ENCODE measurements around the gene DCUN1D2.

The DCUN1D2 gene

DNA sequence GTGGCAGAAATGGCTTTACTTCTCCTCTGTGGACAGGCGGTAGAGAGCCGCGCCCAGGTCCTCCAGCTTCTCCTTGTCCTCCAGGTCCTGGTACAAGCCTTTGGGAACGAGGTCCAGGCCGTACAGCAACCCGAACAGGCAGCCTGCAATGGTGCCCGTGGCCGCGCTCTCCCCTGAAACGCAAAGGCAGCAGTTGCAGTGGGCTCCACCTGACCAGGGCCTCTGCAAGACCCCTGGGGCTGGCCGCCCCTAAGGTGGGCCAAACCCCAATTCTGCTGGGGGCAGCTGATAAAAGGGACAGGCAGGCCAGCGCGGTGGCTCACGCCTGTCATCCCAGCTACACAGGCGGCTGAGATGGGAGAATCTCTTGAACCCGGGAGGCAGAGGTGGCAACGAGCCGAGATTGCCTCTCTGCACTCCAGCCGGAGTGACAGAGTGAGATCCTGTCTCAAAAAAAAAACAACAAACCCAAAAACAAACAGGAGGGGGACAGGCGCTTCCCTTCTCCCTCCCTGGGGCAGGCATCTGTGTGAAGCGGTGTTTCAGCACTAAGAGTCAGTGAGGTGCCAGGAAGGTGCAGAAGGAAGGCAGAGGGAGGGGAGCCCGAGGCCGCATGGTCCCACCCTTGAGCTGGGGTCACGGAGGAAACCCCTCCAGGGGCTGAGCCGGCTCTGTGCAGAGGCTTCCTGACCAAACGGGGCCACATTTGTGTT, 67.5 kb downstream of the DCUN1D2 start:
- no peak for DNase-seq (ENCODE audit: low spot score)

DNA sequence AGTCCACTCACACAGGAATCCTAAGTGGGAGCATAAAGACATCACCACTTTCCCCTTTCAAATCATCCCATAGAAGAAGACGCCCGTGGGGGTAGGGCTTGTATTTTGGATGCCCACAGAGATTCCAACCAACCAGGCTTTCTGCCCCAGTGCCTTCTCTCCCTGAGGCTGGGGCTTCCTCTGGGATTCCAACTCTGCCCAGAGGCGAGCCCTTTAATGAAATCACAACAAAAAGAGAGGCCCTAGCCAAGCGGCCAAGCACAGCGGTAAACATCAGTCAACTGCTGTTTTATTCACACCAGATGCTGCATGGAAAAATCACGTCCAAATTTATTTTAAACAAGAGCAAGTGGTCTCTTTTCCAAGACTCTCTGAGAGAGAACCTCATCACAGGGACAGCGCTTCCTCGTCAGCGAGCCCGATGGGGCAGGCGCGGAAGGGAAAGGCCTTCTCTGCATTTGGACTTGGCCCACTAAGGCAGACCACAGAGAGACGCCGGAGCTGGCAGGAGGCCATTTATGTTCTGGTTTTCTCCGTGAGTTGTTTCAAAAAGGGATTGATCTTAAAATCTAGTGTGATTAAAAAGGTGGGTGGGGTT, 68.7 kb downstream of the DCUN1D2 start:
- DNase-seq (ENCODE audit: low spot score), result no peak

DNA sequence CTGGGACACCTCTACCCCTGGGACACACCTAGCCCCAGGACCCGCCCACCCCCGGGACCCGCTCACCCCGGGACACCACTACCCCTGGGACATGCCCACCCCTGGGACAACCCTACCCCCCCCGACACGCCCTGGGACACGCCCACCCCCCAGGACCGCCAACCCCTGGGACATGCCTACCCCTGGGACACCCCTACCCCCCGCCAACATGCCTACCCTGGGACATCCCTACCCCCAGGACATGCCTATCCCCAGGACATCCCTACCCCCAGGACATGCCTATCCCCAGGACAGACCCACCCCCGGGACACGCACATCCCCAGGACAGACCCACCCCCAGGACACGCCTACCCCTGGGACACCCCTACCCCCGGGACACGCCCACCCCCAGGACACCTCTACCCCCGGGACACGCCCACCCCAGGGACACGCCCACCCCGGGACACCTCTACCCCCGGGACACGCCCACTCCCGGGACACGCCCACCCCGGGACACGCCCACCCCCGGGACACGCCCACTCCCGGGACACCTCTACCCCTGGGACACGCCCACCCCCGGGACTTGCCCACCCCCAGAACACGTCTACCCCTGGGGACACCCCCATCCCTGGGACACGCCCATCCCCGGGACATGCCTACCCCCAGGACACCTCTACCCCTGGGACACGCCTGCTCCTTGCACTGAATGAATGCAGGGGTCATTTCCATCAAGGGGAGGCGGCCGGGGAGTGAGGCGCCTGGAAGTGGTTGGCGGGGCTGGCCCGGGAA, 69.5 kb downstream of the DCUN1D2 start:
- DNase-seq (ENCODE audit: low spot score), result no peak

DNA sequence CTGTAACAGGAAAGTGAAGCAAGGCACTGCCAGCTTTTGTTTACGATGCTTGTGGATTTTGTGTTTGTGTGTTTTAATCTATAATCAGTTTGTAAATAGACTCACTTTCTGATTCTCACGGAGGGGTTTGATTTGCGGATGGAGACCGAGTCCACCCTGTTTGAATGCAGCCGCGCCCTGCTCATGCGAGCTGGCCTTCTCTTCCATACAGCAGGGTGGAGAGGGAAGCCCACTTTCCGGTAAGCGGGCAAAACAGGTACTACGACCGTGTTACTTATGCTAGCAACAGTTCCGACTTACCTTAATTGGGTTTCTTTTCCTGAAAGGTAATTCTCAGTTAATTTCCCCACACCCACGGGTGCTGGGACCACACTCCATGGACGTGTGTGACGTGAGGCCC, 70.3 kb downstream of the DCUN1D2 start:
- DNase-seq (ENCODE audit: low spot score), result no peak

DNA sequence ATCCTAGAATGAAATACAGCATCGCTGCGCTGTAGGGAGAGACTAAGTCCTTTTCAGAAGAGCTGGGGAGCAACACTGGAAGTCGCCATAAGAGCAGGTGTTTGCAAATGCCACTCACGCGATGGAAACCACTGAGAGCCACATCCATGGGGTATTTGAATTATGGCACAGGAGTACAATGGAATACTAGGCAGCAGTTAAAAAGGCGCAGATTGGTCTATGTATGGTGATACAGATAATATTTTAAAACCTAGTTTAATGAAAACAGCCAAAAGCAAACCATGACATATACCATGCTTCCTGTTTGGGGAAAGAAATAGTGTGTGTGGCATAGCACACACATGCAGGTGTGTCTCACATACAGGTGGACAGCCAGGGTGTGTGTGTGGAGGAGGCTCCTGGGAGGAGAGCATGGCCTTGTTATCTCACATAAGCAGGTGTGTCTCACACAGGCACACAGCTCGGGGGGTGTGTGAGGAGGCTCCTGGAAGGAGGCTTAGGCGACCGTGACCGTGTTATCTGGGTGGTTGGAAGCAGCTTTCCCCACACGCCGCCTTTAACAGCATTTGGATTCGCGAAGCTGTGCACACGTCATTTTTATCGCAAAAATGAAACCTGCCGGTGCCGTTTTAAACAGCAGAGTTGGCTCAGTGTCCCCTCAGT, 70.8 kb downstream of the DCUN1D2 start:
- no peak for DNase-seq (ENCODE audit: low spot score)

DNA sequence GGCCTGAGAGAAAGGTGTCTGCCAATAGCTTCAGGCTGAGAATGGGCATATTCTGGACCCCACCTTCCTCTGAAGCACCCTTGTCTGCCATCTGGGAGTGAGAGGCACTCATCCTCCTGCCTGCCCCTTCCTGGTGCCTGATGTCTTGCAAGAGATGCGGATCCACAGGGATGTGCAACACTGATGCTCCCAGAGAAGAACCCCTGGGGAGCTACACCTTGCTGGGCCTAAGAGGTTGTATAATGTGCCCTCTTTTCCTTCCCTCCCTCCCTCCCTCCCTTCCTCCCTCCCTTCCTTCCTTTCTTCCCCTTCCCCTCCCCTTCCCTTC, 71.8 kb downstream of the DCUN1D2 start:
- DNase-seq (ENCODE audit: low spot score), result no peak

DNA sequence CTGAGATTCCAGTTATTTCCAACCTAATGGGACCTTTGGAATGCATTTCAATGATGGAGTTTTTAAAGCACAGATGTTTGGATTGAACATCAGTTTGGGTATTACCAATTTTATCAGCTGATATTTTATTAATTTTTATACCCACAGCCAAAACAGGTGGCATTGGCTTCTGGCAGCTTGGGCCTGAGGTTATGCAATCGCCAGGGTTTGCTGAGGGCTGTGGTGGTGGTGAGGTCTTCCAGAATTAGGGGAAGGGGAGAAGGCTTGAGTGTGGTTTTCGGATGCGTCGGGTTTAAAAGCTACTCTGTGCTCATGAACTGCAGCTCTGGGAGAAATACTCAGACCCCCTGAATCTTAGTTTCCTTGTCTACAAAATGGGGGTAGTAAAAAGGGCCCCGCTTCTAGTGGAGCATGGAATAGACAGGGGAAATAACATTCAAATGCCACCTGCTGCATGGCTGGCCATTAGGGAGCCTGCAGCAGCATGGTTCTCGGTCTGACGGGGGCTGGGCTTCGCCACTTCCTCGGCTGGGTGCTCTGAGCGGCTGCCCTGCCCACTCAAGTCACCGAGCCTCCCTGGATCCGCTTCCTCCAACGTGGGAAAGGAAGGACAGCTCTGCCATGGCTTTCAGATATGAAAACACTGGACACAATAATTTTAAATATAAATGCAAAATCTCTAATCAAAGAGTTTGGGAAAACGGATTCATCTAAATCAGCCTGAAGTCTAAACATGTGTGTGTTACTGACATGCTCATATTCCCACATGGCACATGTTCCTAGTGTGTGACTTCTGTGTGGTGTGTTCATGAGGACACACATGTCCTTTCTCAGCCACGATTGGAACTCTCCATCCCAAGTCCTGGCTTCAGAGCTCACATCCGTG, 72.4 kb downstream of the DCUN1D2 start:
- no peak for DNase-seq (ENCODE audit: low spot score)

DNA sequence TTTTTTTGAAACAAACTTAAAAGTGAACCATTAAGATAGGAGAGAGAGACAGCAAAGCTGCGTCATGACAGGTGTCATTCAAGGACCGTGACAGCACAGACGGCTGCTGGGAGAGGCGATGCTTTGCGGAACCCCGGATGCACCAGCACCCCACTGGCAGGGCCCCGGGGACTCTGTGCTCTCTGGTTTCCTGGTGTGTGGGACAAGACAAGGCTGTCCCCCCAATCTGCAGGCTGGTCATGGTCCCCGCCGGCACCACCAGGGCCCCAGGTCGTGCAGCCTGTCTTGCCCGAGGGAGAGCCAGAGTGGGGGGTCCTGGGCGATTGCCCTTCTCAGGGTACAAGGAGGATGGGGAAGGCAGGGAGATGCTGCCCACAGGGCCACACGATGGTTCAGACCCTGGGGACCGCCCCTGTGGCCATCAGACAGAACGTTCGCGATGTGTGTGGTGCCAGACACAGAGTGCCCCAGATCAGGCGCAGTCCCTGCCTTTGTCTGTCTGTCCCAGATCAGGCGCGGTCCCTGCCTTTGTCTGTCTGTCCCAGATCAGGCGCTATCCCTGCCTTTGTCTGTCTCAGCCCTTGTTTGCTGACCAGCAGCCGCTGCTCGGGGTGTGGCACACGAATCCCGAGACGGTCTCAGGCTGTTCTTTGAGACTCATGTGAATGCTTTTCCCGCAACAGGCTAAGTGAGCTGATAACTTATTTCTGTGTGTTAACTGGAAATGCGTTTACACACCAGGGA, 73.3 kb downstream of the DCUN1D2 start:
- DNase-seq (ENCODE audit: low spot score), result no peak

DNA sequence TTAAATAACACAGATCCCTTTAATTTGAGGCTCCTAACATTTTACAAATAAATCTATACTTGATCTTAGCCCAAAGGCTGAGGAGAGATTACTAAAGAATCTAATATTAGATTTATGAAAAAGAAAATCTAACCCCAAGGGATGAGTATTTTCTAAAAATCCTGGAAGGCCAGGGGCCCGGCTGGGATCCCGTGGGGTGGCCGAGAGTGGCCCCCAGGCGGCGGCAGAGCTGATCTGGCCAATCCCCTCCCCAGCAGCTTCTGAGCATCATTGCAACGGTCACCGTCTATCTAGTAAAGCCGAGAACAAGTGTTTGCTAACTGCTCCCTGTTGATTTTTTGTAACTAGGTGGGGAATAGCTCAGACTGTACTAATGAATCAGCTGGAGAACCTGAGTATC, 74.7 kb downstream of the DCUN1D2 start:
- no peak for DNase-seq (ENCODE audit: low spot score)

DNA sequence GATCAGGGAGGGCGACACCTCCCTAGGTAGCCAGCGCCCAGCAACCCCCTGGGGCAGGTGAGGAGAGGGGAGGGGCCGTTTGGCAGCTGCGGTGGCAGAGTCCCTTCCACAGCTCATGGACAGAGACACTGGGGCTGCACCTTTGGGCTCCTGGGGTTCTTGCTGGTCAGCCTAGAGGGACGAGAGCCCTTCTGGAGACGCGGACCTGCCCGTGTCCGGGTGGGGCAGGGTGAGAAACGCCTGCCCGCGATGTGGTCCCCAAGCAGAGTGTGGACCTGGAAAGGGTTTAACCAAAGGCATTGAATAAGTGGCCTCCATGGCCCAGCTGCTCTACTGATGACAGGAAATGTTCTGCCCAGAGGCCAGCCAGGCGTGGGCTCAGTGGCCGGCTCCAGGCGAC, 75.5 kb downstream of the DCUN1D2 start:
- DNase-seq (ENCODE audit: low spot score), result no peak

DNA sequence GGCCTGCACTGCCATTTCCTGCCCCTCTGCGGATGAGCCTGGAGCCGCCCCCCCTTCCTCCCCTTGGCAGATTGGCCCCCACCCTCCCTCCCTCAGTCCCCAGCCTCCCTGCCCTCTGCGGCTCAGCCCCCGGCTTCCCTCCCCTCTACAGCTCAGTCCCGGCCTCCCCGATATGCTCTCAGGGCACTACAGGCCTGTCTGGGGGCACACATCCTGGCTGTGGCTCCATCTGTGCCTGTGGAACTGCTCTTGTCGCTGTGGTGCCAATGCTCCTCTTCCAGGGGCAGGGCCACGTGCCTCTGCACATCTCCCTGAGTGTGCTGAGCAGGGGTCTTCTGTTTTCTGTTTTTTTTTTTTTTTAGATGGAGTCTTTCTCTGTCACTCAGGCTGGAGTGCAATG, 76.2 kb downstream of the DCUN1D2 start:
- no peak for DNase-seq (ENCODE audit: low spot score)

DNA sequence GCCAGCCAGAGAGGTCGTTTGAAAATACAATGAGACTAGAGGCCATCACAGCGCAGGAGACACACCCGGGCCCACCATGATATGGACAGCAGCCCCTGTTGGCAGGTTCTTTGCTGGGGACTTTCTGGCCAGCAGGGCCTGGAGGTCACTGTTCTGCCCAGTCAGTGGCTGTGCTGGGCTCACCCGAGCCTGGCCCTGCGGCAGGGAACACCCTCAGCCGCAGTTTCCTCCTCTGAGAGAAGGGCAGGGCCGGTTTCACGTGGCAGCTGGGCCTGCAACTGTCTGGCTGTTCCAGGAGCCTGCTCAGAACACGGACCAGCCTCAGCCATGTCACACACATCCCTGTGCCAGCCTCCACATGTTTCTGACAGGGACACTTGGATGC, 76.6 kb downstream of the DCUN1D2 start:
- no peak for DNase-seq (ENCODE audit: low spot score)

DNA sequence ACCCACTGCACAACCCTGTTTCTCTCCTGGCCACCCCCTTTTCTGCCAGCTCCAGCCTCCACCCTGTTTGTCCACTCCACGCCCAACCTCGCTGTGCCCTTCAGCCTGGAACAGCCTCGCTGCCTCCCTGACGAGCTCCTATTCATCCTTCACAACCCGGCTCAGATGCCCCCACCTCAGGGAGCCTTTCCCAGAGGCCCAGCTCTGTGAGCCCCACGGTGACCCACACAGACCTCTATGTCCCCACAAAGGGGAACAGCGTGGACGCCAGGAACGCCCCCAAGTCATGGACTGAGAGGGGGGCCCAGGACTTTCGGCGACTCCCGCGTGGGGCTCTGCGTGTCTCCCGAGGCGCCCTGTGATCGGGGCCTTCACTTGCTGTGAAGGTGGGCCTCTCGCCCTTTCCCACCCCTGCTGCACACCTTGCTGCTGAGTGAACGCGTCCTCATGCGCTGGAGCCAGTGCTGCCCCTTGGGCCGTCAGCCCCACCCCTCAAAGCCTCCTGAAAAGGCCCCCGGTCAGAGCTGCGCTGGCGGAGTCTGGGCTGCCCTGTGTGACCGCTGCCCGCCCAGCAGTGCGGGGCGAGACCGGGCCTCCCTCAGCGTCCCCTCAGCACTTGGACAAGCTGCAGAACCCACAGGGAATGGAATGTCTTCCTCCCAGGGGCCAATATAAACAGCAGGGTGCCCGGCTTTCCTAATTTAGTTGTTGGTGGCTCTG, 77.2 kb downstream of the DCUN1D2 start:
- no peak for DNase-seq (ENCODE audit: low spot score)

DNA sequence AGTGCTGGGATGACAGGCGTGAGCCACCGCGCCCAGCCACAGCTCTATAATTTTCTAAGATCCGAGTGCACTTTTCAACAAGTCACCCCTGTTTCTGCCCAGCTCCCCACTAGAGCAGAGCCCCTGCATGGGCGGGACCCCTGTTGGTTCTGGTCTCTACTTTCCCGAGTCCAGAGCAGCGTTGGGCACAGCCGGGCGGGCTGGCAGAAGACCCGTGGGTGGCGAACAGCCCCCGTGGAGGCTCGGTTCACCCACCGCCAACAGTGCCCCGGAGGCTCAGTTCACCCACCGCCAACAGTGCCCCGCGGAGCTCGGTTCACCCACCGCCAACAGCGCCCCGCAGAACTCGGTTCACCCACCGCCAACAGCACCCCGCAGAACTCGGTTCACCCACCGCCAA, 78.1 kb downstream of the DCUN1D2 start:
- DNase-seq (ENCODE audit: low spot score), result no peak

DNA sequence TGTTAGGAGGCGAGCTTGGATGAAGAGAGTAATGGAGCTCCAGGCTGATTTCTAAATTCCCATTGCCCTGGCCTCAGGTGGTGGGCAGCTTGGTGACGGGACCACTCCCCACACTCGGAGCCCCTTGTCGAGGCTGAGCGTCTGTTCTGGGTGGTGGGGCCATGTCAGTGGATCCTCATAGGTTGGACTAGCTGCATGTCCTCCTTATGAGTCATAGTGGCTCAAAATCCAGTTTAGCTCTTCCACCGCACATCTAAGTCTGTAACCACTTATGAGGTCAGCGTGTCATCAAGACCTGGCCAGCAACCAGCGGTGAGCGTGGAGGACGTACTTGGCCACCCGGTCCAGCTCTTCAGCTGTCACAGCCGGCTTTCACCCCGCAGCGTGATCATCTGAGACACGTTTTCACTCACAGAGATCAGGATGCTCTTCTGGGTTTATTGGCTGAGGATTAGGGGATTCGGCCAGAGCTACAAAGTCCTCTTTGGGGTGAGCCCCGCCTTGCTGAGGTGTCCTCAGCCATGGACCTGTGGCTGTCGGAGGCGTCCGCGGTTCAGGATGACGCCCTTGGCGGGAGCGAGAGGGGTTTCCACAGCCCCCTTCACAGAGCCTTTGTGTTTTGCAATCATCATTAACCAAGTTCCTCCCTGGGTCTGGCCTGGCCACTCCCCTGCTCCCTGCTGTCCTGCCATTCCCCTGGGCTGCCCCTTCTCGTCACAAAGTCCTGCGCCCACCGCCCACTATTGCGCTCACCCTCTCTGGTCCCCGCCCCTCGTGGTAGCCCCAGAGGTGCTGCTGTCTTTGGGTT, 79.1 kb downstream of the DCUN1D2 start:
- no peak for DNase-seq (ENCODE audit: low spot score)

DNA sequence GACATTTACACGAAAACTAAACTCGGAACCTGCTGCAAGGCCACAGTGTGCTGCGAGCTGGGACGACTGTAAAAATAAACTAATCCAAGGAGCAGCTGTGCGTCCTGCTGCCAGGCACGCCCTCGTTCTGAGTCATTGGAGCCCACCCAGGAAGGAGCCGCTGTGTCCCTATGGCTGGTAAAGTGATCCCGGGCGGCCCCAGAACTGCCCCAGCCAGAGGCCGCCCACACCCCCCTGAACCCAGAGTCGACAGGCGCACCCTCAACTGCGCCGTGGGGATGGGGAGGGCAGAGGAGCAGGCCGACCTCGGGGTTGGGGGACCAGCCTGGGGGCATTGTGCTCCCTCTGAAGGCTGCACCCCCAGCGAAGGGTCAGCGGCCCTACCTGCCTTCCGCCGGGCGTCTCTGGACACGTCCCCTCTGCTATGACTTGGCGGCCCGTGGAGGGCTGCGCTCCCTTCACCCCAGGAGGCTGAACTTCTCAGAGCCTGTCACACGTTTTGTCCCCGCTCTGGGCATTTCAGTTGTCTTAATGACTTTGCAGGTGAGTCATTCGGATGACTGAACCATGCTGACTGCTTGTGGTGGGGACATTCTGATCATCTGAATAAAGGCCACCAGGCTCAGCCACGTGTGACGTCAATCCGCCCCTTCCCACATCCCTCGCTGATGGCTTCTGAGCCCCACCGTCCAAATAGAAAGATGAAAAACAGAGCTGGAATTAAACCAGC, 79.9 kb downstream of the DCUN1D2 start:
- no peak for DNase-seq (ENCODE audit: low spot score)

DNA sequence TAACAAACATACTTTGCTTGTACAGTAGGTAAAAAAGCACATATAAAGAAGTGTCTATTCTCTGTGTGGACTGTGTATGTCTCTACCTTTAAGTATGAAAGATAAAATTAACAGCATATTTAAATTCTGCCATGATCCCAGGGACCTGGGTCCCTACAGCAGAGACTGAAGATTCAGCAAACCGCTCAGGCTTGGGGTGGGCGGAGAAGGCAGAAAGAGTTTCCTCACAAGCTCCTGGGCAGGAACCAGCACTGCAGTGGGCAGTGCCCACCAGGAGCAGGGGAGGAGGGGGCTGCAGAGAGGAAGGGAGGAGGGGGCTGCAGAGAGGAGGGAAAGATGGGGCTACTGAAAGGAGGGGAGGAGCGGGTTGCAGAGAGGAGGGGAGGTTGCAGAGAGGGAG, 81.9 kb downstream of the DCUN1D2 start:
- DNase-seq (ENCODE audit: low spot score), result no peak

DNA sequence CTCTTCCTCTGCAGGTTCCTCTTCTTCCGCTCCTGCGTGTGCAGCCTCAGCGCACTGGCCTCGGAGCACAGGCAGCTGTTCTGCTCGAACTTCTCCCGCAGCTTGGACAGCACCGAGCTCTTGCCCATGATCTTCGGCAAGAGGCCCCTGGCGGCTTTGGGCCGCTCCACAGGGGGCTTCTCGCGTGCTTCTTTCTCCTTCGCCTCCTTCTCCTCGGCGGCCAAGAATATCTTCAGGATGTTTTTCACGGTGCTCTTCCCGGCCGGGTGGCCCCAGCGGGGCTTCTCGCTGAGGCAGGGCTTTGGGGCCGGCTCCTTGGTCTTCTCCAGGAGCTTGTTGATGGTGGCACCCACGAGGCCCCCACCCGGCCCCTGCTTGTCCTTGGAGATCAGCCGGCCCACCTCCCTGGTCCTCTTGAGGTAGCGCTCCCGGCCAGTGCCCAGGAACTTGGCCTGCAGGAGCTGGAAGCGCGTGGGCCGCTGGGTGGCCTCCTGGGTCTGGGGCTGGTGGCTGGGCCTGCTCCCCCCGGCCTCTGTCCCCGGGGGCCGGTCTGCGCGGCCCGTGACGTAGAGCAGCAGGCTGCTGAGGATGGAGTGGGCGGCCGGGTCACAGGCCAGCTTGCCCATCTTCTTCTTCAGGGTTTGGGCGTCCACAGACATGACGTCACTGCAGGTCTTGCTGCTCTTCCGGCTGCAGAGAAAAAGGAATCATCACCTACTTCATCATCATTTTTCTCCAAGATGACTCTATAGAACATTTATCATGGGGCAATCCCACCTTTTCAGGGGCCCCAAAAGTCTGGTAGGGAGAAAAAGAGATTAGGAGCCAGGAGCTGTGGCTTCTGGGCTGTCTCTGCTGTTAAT, 82.7 kb downstream of the DCUN1D2 start:
- no peak for DNase-seq (ENCODE audit: low spot score)
